Stimulated activated CD8-positive, alpha-beta memory T cell treated with anti-CD3 and anti-CD28 coated beads, Interleukin-7, amount 100 ng/mL, for 48 hours (primary cell): Measurements from ENCODE around the gene ADAMTS17.

Source experiments
- DNase-seq, 2 donors: peaks; one replicate each; pipeline ENCODE4 v3.0.0-alpha.2; 2020; ENCODE audit warnings: low read depth in 1 of 2; ENCODE audit errors: extremely low read depth in 1 of 2

The ADAMTS17 gene

DNA sequence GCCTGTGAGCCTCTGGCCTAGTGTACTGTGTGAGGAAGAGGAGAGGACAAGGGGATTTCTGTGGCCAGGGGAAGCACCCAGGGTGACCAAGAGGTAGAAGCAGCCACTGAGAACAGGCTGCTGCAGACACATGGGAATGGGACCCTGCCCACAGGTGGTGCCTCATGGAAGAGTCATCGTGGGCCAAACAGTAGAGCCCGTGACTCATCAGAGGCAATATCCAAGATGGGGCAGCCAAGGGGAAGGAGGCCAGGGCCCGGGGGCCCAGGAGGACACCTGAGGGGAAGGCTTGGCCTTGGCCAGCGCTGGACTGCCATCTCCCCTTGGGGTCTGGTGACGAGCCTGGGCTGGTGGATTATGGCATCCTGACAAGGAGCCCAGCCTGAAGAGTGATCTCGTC is 333.5 kb downstream of the ADAMTS17 start:
- DNase-seq: no peak

DNA sequence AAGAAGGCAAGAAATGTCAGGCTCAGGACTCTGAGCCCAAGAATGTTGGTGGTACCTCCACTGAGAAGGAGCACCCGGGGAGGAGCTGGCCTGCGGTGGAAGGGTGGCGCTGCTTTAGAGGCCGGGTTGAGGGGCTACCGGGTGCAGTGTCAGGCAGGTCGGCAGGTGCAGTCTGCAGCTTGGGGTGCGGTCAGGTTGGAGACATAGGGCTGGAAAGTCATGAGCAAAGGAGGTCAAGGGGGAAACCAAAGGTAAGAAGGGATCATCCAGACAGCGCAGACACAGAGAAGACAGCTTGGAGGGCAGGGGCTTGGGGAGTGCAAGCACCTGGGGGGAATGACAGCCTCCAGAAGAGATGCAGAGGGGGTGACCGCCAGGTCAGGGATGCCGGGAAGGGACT is 334.2 kb downstream of the ADAMTS17 start:
- DNase-seq: no peak

DNA sequence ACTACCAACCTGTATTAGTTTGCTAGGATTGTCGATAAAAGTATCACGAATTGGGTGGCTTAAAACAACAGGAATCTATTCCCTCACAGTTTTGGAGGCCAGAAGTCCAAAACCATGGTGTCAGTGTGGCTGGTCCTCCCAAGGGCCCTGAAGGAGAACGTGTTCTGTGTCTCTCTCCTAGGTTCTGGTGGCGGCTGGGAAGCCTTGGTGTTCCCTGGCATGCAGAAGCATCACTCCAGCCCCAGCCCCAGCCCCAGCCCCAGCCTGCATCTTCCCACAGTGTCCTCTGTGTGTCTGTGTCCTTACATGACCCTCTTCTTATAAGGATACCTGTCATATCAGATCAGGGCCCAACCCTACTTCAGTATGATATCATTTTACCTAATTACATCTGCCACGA is 336.1 kb downstream of the ADAMTS17 start:
- no peak for DNase-seq

DNA sequence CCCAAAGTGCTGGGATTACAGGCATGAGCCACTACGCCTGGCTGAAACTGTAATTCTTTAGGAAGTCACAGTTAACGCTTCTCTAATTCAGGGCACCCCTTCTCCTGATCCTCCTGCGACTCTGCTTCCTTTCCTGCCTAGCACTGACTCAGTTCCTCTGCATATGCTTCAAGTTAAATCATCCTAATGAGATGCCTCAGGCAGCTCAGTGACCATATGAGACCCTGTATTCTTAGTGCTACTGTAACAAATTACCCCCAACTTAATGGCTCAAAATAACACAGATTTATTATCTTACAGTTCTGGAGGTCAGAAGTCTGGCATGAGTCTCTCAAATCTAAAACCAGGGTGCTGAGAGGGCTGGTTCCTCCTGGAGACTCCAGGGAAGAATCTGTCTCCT is 336.8 kb downstream of the ADAMTS17 start:
- DNase-seq: no peak

DNA sequence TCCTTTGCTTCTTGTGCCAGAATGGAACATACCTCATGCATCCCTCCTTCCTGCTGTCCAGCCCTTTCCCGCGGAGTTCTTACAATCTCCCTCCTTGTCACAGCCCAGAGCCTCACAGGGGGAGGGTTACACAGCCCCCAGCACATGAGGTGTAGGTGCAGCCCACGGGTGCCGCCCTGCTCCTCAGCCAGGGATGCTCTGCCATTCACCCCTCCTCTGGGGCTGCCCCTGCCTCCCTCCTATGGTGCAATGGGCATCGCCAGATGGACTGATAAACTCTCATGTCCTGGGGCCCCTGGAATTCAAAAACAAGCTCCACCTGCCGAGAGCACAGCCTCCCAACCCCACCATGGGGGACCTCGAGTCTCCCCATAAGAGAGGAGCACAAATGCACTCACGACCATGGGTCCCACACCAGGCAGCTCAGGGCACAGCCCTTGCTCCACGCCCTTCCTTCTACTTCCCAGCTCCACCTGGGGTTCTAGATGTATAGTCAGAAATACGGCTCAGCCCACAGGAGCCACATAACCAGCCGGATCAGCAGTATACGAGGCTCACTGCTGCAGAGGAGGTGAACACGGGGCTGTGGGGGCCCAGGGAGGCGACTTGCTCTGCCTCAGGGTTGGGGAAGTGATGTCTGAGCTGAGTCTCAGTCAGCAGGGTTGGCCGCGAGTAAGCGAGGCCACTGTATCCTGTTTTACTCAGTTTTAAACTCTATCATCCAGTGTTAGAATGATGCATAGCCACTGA is 338.8 kb downstream of the ADAMTS17 start:
- DNase-seq: no peak

DNA sequence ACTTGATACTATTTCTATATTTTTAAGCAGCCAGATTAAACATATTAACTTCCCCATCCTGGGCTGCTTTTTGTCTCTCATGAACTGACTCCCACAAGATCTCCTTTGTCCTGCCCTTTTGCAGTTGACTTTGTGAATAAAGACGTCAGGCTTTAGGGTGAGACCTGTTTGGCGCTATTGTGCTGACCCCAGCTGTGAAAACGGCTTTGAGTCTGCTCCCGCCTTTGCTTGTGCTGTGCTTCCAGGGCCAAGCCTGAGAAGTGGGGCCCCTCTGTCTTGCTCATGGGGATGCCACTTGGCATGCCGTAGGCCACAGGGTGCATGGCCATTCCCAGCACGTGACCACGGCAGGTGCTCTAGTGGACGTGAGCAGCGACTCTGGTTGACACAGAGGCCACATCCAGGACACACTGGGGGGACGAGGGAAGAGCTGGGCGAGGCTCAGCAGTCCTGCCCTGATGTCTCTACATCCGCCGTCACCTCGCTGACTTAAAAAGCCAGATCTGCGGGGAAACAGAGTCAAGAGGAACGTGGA is 339.6 kb downstream of the ADAMTS17 start:
- DNase-seq: no peak

DNA sequence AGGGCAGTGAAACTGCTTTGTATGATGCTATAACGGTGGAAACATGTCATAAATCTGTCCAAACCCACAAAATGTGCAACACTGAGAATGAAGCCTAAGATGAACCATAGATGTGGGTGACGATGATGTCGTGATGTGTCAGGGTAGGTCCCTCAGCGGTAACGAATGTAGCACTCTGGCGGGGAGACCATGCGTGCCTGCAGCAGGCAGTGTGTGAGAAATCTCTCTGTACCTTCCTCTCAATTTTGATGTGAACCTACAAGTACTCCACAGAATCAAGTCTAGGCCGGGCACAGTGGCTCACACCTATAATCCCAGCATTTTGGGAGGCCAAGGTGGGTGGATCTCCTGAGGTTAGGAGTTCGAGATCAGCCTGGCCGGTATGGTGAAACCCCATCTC is 340.4 kb downstream of the ADAMTS17 start:
- peak; percentile 2 to 50 for DNase-seq

DNA sequence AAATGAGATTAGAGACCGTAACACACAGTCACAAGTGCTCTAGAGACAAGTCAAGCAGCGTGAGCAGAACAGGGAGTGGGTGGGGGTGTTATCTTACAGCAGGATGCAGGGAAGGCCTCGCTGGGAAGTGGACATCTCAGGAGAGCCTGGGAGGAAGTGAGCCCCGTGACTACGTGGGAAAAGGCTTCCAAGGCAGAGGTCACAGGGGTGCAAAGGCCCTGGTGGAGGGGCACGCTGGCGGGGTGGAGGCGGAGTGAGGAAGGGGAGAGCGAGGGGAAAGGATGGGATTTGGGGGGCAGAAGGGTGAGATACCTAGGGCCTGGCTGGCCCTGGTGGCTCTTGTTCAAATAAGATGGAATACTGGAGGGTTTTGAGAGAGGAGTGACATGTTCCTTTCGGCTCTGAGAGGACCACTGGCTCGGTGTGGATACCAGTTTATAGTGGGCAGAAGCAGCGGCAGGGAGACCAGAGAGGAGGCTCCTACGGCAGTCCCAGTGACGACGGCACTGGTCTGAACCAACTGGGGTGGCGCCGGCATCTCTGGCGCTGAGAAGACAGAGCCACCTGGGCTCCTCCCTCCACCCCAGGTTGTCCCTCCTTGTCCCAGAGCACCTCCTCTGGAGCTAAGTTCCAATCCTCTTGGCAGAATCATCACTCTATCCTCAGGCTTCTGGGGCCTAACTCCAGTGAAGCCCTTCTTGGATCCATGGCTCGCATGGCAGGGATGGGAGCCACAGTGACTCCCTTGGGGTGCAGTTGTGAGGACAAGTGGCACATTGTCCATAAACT is 342.3 kb downstream of the ADAMTS17 start:
- DNase-seq: no peak

DNA sequence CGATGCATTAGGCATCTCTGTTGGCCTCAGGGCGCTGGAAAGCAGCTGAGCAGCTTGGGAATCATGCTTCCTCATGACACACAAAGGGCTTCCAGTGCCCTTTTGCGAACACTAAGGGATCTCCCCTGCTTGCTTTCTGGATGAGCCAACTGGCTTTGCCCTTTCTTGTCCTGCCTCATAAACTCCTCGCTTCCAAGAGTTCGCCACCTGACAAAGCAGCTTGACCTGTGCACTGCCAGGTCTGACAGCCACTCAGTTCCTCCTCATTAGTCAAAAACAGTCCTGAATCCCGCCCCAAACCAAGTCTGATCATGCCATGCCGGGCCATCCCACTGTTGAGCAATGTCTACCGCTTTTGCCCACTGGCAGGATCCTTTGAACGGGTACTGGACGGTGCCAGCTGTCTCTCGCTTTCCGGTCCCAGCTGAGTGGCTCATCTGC is 343.1 kb downstream of the ADAMTS17 start:
- no peak for DNase-seq

DNA sequence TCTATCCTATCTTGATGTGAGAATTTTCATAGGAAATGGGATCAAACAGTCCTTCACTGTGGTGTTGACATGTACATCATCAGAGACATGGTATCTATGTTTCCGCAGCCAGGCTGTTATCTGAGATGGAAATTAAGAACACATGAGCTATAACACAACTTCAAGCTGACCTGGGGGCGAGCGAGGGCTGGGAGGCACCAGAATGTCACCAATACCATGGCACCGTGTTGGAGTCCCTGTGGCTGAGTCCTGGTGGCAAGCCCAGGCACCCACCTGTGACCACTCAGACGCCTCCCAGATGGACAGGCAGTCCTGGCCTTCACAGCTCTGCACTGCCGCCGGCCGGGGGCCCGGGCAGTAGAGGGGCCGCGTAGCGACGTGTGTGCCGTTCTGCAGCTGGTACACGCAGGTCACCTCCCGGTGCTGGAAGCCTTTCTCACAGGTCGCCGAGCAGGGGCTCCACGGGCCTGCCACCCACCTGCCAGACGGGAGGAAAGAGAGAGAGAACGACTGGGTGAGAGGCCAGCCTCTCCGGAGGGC is 344.6 kb downstream of the ADAMTS17 start:
- DNase-seq: no peak

DNA sequence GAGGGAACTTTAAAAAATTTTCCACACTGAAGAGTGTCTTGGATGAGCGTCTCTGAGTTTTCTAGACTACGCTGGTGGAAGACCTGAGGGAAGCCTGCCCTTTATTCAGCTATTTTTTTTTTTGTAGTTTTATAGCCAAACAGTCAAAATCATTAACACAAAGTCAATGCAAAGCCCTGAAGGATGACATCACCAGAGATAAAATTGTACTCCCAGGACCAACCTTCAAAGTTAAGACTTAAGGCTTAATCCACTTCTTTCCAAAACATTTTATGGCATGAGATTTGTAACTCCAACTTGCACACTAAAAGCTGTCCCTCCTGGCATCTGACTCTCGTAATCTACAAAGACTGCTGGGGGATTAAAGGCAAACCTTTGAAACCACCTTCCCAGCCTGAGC is 345.1 kb downstream of the ADAMTS17 start:
- DNase-seq: no peak

DNA sequence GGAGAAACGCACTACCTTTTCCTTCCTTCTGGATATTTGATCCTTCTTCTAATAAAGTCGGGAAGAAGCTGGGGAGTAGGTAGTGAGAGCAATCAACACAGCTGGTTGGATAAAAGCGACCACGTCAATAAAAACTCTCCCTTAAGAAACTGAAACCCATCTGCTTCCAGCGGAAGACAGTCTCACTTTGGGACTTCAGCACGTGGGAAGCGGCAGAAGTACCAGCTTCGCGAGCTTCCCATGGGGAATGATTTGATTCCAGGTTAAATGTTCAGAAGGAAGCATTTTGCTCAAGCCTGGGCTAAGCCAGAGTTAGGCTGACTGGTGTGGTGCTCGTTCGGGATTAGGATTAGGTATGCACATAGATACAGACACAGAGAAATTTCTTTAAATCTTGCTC is 346.2 kb downstream of the ADAMTS17 start:
- DNase-seq: no peak

DNA sequence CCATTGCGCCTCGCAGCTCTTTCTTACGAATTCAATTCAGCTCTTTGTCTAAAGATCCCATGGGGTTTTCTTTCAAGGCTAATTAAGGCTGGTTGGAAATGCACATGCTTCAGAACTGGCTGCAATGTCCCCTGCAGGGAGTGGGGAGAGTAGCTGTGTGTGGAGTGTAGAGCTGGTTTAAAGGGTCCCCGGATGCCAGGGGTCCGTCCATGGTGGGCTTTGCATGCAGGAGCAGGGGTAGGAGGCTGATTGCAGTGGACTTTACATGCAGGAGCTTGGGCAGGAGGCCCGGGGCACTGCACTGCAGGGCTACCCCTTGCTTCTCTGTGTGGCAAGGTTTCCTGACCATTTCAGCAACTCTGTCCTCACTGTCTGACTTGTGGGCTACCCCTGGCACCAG is 346.9 kb downstream of the ADAMTS17 start:
- DNase-seq: no peak

DNA sequence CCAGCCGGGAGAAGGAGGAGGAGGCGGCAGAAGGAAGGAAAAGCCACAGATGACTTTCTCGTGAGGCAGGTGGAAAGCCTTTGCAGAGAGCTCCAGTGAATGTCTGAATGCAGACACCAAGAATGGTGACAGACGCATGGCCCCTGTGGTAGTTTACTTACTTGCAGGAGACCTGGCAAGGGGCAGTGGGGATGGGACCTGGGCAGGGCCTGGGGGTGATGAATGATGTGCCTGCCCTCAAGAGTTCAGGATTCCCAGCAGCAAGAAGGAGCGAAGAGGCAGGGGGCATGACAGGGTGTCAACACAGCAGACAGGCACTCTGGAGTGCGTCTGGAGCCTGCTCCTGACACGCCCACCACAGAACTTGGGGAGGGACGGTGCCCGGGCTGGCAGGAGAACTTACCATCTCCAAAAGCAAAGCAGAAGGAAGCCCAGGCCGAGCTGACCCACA is 348.1 kb downstream of the ADAMTS17 start:
- DNase-seq: no peak

DNA sequence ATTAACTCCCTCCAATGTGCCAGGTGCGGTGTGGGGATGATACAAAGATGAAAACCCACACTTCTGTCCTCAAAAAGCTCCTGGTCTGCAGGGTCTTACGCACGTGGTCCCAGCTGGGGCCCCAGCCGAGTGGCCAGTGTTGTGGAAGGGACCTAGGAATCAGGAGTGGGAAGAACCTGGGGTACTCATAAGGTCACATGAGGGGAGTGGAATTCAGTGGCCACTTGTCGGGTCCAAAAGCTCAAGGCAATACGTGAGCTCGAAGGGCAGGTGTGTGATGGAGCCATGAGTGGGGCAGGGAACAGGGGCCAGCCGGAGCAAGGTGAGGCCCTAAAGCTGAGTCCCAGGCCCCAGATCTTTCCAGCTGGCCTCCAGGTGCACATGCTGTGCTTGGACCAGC is 348.5 kb downstream of the ADAMTS17 start:
- no peak for DNase-seq

DNA sequence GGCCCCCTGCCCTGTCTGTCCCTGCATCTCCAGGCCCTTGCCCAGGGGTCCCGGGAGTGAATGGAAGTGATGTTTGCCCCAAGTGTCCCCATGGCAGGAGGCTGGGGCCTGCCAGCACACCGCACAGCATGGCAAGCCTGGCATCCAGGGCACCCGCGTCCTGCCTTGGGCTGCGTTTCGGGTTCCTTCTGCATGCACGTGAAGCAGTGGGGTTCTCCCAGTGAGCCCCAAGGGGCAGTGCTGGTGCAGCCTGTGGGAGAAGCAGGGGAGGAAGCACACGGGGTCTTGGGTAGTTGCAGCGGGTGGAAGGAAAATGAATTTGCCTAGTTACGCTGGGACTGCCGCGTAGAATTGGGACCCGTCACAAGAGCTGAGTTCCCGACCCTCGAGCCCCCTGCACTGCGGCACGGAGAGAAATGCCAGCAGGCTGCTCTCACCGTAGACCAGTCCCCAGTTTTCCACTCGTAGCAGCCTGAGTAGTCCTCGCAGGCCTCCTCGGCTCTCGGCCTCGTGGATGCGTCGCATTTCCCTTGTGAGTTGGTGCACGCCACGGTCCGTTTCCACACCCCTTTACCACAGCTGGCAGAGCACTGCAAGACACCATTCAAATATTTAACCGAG is 349.1 kb downstream of the ADAMTS17 start:
- DNase-seq: no peak

DNA sequence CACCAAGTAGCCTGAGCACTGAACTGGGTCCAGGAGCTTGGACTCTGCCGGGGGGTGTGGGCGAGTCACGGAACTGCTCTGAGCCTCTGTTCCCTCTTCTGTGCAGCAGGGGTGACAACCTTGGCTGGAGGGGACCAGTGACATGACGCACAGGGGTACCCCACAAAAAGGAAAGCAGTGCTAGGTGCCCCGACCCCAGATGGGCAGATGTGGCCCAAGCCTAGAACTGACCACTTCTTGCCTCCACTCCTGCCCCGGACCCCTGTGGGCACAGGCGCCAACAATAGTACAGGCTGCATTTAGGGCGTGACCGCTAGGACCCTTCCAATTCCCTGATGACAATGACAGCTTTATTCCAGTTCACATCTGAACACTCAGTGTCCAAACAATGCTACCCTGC is 352.7 kb downstream of the ADAMTS17 start:
- no peak for DNase-seq

DNA sequence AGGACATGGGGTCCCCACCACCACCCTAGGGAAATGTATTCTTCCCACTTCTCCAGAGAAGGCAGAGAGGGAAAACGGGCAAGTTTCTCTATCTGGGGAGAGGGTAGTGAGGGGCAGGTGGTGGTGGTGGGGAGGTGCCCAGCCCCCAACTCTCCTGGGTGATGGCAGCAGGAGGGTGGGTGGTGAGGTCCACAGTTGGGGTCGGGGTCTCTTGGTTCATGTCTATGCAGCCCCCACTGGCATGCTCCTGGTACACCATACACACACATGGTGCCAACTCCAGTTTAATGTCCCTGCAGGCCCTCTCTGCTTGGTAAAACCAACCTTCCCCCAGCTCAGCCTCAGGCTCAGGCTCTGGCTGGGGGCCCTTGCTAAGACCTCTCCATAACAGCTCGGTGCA is 354.1 kb downstream of the ADAMTS17 start:
- no peak for DNase-seq

DNA sequence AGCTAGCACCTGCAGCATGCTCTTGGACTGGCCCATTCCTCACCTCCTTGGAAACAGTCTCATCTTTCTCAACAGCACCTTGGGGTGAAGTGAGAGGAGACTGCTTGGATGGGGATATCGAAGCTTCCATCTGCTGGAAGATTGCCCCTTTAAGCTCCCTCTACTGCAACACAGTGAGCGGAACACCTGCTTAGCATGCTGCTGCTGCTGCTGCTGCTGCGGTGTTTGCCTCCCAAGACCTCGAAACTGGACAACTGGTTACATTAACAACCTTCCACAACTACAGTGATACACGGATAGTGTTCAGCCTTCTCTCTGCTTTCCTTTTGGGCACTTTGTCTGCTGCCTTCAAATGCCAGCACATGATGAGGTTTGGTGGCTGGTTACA is 354.7 kb downstream of the ADAMTS17 start:
- DNase-seq: no peak

DNA sequence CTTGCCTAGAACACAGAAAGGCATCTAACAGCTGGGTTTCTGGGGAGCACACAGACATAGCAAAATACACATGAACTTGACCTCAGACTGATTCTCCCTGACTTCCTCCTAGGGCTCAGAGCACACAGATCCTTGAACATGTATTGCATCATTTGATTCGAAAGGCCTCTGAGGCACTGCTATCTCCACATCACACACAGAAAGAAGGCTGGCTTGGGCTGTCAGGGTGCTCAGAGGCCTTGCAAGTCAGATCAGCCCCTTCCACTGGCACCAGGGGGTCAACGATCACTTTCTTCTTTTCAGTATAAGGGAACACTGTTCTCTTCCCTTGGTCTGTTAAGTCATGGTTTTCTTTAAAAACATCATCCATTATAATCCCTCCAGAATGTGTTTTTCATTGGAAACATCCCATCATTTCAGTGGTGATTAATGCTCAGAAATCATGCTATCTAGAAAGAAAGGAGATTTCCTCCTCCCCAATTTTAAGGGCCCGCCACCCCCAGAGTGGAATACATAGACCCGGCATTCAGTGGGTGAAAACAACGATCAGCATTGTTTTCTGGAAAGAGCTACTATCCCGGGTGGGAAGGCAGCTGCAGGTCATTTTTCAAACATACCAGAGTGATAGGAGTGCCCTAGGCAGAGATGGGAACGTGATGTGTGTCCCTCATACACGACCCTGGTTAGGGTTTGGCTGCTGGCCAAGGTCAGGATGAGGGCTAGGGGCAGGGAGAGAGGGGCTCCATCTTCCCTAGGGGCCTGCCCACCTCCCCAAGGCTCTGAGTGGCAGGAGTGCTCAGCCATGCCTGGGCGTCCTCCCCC is 355.3 kb downstream of the ADAMTS17 start:
- no peak for DNase-seq
